ENCODE data around the gene LMNA.
"Not testable (repeated sequence)": the region's sequence is repeated elsewhere in the genome, so short reads cannot be mapped to it uniquely, and the experiment has no call there.

Gene LMNA

DNA sequence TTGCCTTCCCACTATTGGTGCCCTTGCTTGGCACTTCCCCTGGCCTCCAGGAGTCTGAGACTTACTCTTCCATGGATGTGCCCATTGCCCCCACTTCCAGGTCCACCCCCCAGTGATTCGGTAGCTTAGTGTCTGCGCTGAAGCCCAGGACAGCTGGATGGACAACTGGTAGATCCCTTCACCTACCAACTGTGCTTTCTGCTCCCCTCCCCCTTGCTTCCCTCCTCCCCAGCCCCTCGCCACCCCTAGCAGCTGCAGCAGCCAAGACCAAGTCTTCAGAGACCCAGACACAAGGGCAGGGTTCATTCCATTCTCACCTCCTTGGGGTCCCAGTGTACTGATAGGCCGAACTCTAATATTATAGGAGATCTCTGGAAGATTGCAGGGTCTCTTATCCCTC, 6.9 kb downstream of the LMNA start:
- peak overlapping the region in 1 of 2 donors; percentile 13 for H3K9ac ChIP-seq (ENCODE audit: low read depth in 1 of 2, low read length in 2 of 2)
- H3K4me1 ChIP-seq (ENCODE audit: control insufficient read depth in 2 of 2, insufficient read depth in 2 of 2, low read length in 2 of 2) = peaks cover 74 to 91% of the 10 kb centered on the region in 2 donors
- H3K4me3 ChIP-seq (ENCODE audit: low read length in 2 of 2) = peak overlapping the region in 1 of 2 donors; percentile 31
- no peaks in the 10 kb centered on the region for H3K9me3 ChIP-seq (ENCODE audit: control insufficient read depth in 2 of 2, low read length in 2 of 2)
- peaks cover 3% of the 10 kb centered on the region in 2 donors for H3K36me3 ChIP-seq (ENCODE audit: control insufficient read depth in 2 of 2, insufficient read depth in 2 of 2, low read length in 2 of 2)
- no peaks in the 10 kb centered on the region for H3K27me3 ChIP-seq (ENCODE audit: control insufficient read depth in 2 of 2, insufficient read depth in 2 of 2, low read length in 2 of 2)
- H3K27ac ChIP-seq (ENCODE audit: low read depth in 2 of 2, low read length in 2 of 2) = peak overlapping the region; percentile 56 to 86

DNA sequence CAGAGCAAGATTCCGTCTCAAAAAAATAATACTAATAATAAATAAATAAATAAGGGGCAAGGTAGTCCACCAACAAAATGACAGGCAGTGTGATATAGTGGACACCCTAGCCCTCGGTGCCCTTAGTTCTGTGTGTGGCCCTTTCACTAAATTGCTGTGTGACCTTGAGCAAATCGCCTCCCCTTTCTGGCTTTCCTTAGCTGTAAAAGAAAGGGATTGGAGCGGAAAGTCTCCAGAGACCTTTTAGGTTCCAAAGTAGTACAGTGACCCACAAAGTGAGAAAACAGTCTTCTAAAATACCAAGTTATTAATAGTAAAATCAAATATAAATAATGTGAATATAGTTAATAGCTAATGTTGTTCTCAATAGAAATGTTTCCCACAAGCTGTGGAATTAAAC, 7.6 kb downstream of the LMNA start:
- H3K9ac ChIP-seq (ENCODE audit: low read depth in 1 of 2, low read length in 2 of 2) = peak overlapping the region; percentile 1 to 81
- peak overlapping the region; percentile 55 to 56 for H3K4me3 ChIP-seq (ENCODE audit: low read length in 2 of 2)
- H3K27ac ChIP-seq (ENCODE audit: low read depth in 2 of 2, low read length in 2 of 2) = peak overlapping the region; percentile 93 to 98
- H3K36me3 ChIP-seq (ENCODE audit: control insufficient read depth in 2 of 2, insufficient read depth in 2 of 2, low read length in 2 of 2) = peaks cover 3% of the 10 kb centered on the region in 2 donors
- H3K9me3 ChIP-seq (ENCODE audit: control insufficient read depth in 2 of 2, low read length in 2 of 2) = no peaks in the 10 kb centered on the region
- H3K27me3 ChIP-seq (ENCODE audit: control insufficient read depth in 2 of 2, insufficient read depth in 2 of 2, low read length in 2 of 2) = no peaks in the 10 kb centered on the region
- peaks cover 81 to 94% of the 10 kb centered on the region in 2 donors for H3K4me1 ChIP-seq (ENCODE audit: control insufficient read depth in 2 of 2, insufficient read depth in 2 of 2, low read length in 2 of 2)

- H3K4me3 ChIP-seq (ENCODE audit: low read length in 2 of 2) = peak overlapping the region; percentile 55 to 56
Observed at GRCh38 chr1:156122519-156123355, 8.2 kb downstream of the LMNA start.

GRCh38 chr1:156123356-156124196, 9.1 kb downstream of the LMNA start:
- Histone ChIP-seq H3K27ac (ENCODE audit: low read depth in 2 of 2, low read length in 2 of 2) (peak overlapping the region; percentile 93 to 98), H3K4me3 (ENCODE audit: low read length in 2 of 2) (peak overlapping the region; percentile 56 to 65), H3K9me3 (ENCODE audit: control insufficient read depth in 2 of 2, low read length in 2 of 2) (no peaks in the 10 kb centered on the region), H3K27me3 (ENCODE audit: control insufficient read depth in 2 of 2, insufficient read depth in 2 of 2, low read length in 2 of 2) (no peaks in the 10 kb centered on the region), H3K4me1 (ENCODE audit: control insufficient read depth in 2 of 2, insufficient read depth in 2 of 2, low read length in 2 of 2) (peaks cover 84 to 95% of the 10 kb centered on the region in 2 donors), H3K9ac (ENCODE audit: low read depth in 1 of 2, low read length in 2 of 2) (peak overlapping the region; percentile 66 to 81), H3K36me3 (ENCODE audit: control insufficient read depth in 2 of 2, insufficient read depth in 2 of 2, low read length in 2 of 2) (peaks cover 3 to 8% of the 10 kb centered on the region in 2 donors)

More at GRCh38 chr1:156122519-156123355, 8.2 kb downstream of the LMNA start:
- no peaks in the 10 kb centered on the region for H3K9me3 ChIP-seq (ENCODE audit: control insufficient read depth in 2 of 2, low read length in 2 of 2)
- H3K36me3 ChIP-seq (ENCODE audit: control insufficient read depth in 2 of 2, insufficient read depth in 2 of 2, low read length in 2 of 2) = peaks cover 3% of the 10 kb centered on the region in 2 donors
- no peaks in the 10 kb centered on the region for H3K27me3 ChIP-seq (ENCODE audit: control insufficient read depth in 2 of 2, insufficient read depth in 2 of 2, low read length in 2 of 2)
- peak overlapping the region; percentile 66 to 81 for H3K9ac ChIP-seq (ENCODE audit: low read depth in 1 of 2, low read length in 2 of 2)
- H3K4me1 ChIP-seq (ENCODE audit: control insufficient read depth in 2 of 2, insufficient read depth in 2 of 2, low read length in 2 of 2) = peaks cover 83 to 95% of the 10 kb centered on the region in 2 donors
- peak overlapping the region; percentile 93 to 98 for H3K27ac ChIP-seq (ENCODE audit: low read depth in 2 of 2, low read length in 2 of 2)

GRCh38 chr1:156124557-156125483, 10.3 kb downstream of the LMNA start:
- Histone ChIP-seq H3K27me3 (ENCODE audit: control insufficient read depth in 2 of 2, insufficient read depth in 2 of 2, low read length in 2 of 2) (no peaks in the 10 kb centered on the region), H3K9ac (ENCODE audit: low read depth in 1 of 2, low read length in 2 of 2) (peak overlapping the region; percentile 54 to 69), H3K36me3 (ENCODE audit: control insufficient read depth in 2 of 2, insufficient read depth in 2 of 2, low read length in 2 of 2) (peaks cover 2 to 8% of the 10 kb centered on the region in 2 donors), H3K27ac (ENCODE audit: low read depth in 2 of 2, low read length in 2 of 2) (peak overlapping the region; percentile 93 to 98), H3K4me3 (ENCODE audit: low read length in 2 of 2) (peak overlapping the region in 1 of 2 donors; percentile 52), H3K9me3 (ENCODE audit: control insufficient read depth in 2 of 2, low read length in 2 of 2) (no peaks in the 10 kb centered on the region), H3K4me1 (ENCODE audit: control insufficient read depth in 2 of 2, insufficient read depth in 2 of 2, low read length in 2 of 2) (peaks cover 88 to 98% of the 10 kb centered on the region in 2 donors)

GRCh38 chr1:156125544-156125943, 11.0 kb downstream of the LMNA start:
- H3K4me3 ChIP-seq (ENCODE audit: low read length in 2 of 2); H3K36me3 ChIP-seq (ENCODE audit: control insufficient read depth in 2 of 2, insufficient read depth in 2 of 2, low read length in 2 of 2); H3K9ac ChIP-seq (ENCODE audit: low read depth in 1 of 2, low read length in 2 of 2); H3K27me3 ChIP-seq (ENCODE audit: control insufficient read depth in 2 of 2, insufficient read depth in 2 of 2, low read length in 2 of 2); H3K9me3 ChIP-seq (ENCODE audit: control insufficient read depth in 2 of 2, low read length in 2 of 2): not testable (repeated sequence)
- Histone ChIP-seq H3K4me1 (ENCODE audit: control insufficient read depth in 2 of 2, insufficient read depth in 2 of 2, low read length in 2 of 2) (peaks cover 88 to 98% of the 10 kb centered on the region in 2 donors), H3K27ac (ENCODE audit: low read depth in 2 of 2, low read length in 2 of 2) (peak overlapping the region; percentile 93 to 98)

DNA sequence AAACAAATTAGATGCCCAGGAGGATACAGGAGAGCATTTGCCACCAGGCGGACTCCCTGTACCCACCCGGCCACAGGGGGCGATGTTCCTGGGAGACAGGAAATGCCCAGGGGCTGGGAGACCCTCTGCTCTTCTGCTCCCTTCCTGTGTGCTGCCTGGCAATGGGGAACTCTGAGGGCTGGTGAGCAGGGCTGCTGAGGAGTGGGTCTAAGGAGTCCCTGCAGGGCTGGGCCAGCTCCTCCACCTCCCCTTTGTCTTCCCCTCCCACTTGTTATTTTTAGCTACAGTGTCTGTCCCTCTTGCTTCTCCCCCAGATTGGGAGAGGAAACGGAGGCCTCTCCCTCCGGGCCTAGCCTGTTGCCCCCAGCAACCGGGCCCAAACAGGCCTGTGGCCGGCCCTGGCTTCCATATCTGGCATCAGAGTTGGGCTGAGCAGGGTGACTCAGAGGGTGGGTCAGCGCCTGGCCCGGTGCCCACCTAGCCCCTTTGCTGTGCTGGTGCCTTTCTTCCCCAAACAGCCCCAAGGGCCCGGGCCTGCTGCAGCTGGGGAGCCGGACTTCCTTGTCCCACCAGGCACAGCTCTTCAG, 11.6 kb downstream of the LMNA start:
- peak overlapping the region; percentile 78 to 88 for H3K27ac ChIP-seq (ENCODE audit: low read depth in 2 of 2, low read length in 2 of 2)
- peak overlapping the region in 1 of 2 donors; percentile 28 for H3K4me3 ChIP-seq (ENCODE audit: low read length in 2 of 2)
- H3K36me3 ChIP-seq (ENCODE audit: control insufficient read depth in 2 of 2, insufficient read depth in 2 of 2, low read length in 2 of 2) = peaks cover 5 to 8% of the 10 kb centered on the region in 2 donors
- H3K9ac ChIP-seq (ENCODE audit: low read depth in 1 of 2, low read length in 2 of 2) = peak overlapping the region; percentile 51 to 52
- no peaks in the 10 kb centered on the region for H3K9me3 ChIP-seq (ENCODE audit: control insufficient read depth in 2 of 2, low read length in 2 of 2)
- no peaks in the 10 kb centered on the region for H3K27me3 ChIP-seq (ENCODE audit: control insufficient read depth in 2 of 2, insufficient read depth in 2 of 2, low read length in 2 of 2)
- peaks cover 84 to 94% of the 10 kb centered on the region in 2 donors for H3K4me1 ChIP-seq (ENCODE audit: control insufficient read depth in 2 of 2, insufficient read depth in 2 of 2, low read length in 2 of 2)

DNA sequence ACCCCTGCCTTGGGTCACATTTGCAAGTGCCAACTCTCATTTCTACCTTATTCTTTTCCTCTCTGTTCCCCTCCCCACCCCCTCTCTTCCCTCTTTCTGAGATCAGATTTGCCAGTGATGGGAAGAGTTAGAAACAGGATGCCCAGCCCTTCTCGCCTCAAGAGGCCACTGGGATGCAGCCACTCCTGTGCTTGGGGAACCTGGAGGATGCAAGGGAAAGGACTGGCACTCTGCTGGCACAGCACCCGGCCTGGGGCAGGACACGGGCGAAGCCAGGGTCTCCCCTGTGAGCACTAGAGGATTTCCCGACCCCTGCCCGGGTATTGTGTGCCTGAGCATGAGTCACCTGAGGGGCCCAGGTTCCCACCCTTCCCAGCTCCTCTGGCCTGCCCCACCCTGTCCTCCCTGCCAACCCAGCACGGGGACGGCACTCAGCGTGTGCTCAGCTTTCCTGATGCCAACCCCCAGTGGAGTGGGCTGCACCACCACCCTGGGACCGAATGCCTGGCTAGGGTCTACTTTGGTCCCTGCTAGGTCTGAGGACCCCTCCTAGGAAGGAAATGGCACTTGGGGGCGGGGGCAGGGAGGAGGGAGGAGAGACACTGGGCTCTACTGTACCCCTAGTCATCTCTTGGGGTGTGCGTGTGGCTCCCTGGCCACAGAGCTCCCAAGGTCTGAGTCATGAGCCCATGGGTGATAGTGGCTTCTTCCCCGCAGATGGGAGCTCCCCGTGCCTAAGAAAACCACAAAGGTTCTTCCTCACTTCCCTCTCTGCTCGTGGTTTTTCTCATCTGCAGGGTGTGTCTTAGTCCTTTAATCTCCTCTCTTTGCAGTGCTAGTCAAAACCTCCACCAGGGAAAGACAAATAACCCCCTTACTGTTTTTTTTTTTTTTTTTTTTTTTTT, 12.4 kb downstream of the LMNA start:
- peak overlapping the region; percentile 78 to 88 for H3K27ac ChIP-seq (ENCODE audit: low read depth in 2 of 2, low read length in 2 of 2)
- peaks cover 77 to 87% of the 10 kb centered on the region in 2 donors for H3K4me1 ChIP-seq (ENCODE audit: control insufficient read depth in 2 of 2, insufficient read depth in 2 of 2, low read length in 2 of 2)
- peak overlapping the region; percentile 51 to 52 for H3K9ac ChIP-seq (ENCODE audit: low read depth in 1 of 2, low read length in 2 of 2)
- H3K36me3 ChIP-seq (ENCODE audit: control insufficient read depth in 2 of 2, insufficient read depth in 2 of 2, low read length in 2 of 2) = peaks cover 10 to 16% of the 10 kb centered on the region in 2 donors
- no peaks in the 10 kb centered on the region for H3K27me3 ChIP-seq (ENCODE audit: control insufficient read depth in 2 of 2, insufficient read depth in 2 of 2, low read length in 2 of 2)
- H3K4me3 ChIP-seq (ENCODE audit: low read length in 2 of 2) = peak overlapping the region; percentile 20 to 34
- no peaks in the 10 kb centered on the region for H3K9me3 ChIP-seq (ENCODE audit: control insufficient read depth in 2 of 2, low read length in 2 of 2)

Data from mucosa of rectum (tissue), 2 donors.